ENCODE results near the gene ARSG.
"Not testable (repeated sequence)": the region's sequence is repeated elsewhere in the genome, so short reads cannot be mapped to it uniquely, and the experiment has no call there.

Gene ARSG

DNA sequence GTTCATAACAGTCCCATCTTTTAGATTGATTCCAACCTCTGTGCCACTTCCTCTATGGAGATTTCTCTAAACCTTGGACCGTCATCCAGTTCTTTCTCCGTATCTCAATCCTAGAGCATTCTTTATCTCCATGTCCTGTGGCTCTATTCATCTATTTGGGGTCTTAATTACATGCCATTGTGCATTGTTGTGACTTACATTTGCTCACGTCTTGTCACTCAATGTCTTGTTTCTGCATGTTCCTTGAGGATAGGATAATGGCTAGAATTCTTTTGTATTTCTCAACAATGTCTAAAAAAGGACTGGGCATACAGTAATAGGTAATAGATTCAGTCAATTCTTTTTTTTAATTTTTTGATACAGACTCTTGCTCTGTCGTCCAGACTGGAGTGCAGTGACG lies 50.2 kb downstream of the ARSG start:
- no peak for DNase-seq

DNA sequence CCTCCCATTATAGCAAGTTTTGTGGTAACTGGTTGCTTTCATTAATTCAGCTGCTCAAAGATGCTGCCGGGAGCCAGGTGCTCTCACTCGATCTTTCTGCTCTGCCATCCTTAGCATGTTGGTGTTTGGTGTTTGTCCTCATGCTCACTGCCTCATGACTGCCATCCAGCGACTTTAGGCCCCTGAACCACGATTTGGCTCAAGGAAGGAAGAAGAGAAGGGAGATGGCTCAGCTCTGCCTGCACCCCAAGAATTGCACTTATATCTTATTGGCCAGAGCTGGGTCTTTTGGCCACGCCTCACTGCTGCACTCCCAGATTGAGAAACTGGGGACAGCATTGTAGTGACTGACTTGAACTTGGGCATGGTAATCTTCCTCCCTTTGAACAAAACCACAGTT lies 52.7 kb downstream of the ARSG start:
- DNase-seq = no peak

DNA sequence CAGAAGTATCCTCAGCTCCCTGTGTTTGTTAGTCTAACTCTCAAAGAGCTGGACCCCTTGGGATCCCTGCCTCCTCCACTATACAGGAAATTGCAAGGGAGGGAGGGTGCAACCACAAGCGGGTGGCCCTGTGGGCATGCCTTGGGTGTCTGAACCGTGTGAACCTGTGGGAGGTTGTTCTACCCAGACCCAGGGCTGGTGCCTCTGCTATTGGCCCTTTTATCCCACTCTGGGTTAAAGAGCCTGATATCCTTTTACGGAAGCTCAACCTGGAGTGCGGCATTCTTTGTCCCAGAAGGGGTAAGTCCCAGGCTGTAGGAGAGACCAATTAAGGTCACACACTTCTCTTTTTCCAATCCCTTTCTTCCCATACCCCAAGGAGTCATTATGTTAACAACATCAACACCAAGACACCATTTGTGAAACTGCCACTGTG lies 53.4 kb downstream of the ARSG start:
- DNase-seq = no peak

DNA sequence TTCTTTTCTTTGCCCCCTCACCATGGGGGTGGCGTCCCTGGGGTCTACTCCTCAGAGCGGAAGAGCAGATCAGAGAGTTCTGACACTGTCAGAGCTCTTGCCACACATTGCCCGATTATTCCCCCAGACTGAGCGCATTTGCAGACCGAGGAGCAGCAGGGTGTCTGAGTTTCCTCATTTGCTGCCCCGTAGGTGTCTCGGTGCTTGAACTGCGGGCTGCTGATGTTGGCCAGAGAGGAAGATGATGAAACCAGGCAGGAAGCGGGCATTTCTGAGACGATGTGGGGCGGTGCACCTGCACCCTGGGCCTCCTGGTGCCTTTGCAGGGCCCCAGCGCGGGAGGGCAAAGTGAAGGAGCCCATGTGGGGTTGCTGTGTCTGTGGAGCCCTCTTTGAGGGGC lies 55.2 kb downstream of the ARSG start:
- no peak for DNase-seq

DNA sequence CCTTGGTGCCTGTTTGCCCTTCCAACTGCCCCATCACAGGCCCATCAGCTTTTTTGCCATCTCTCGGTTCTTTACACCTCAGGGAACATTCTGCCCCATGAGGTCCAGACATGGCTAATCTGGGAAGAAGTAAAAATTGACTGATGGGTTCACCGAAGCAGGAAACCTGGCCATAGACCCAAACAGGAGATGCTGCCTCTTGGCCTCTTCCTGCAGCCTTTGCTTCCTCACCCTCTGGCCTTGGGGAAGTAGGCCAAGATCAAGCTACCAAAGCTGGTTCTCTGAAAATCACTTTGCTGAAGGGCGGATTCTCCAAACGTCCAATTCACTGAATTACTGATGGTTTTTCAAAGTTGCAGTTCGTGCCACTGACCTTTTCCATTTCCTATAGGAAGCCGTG lies 56.1 kb downstream of the ARSG start:
- DNase-seq = no peak

DNA sequence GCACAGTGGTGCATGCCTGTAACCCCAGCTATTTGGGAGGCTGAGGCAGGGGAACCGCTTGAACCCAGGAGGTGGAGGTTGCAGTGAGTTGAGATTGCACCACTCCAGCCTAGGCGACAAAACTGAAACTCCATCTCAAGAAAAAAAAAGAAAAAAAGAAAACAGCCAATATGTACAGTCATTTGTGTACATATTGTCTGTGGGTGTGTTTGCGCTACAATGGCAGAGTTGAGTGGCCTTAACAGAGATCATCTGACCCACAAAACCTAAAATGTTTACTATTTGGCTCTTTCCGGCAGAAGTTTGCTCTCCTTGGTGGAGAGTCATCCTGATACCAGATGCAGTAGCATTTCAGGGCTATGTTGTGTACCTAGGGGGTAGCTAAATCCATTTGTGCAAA lies 57.9 kb downstream of the ARSG start:
- DNase-seq = no peak

DNA sequence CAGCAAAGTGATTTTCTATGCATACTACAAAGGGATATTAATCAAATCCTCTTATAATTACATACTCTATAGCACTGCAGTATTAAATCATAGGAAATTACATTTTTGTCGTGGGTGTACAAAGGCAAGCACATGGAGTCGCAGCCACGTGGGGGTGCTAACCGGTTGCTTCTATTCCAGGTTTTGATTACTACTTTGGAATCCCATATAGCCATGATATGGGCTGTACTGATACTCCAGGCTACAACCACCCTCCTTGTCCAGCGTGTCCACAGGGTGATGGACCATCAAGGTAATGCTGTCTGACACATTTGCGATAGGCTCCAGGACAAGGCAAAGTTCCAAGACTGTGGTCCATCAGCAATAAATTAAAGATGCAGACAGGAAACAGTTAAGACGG lies 60.1 kb downstream of the ARSG start:
- DNase-seq = no peak

DNA sequence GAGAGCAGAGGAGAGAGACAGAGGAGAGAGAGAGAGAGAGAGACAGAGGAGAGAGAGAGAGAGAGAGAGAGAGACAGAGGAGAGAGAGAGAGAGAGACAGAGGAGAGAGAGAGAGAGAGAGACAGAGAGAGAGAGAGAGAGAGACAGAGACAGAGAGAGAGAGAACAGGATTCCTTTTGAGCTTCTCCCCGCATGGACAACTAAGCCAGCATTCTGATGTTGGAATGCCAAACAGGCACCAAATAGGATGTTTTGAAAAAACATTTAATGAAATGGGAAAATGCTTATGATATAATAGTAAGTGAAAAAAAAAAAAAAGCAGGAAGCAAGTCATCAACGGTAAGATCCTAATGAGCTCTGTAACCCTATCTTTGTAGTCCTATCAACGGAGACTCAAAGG lies 60.7 kb downstream of the ARSG start:
- no peak for DNase-seq

DNA sequence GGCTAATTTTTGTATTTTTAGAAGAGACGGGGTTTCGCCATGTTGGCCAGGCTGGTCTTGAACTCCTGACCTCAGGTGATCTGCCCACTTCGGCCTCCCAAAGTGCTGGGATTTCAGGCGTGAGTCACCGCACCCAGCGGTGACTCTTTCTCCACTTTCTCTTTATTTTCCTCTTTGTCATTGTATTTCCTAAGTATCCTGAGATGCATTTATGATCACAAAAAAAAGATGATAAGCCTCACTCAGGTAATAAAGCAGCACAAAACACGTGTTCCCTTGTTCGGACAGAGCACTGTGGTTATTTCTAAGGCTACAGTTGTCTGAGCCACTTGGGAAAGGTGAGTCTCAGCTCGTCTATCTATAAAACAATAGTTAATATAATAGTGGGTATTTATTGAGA lies 61.4 kb downstream of the ARSG start:
- DNase-seq = not testable (repeated sequence)

DNA sequence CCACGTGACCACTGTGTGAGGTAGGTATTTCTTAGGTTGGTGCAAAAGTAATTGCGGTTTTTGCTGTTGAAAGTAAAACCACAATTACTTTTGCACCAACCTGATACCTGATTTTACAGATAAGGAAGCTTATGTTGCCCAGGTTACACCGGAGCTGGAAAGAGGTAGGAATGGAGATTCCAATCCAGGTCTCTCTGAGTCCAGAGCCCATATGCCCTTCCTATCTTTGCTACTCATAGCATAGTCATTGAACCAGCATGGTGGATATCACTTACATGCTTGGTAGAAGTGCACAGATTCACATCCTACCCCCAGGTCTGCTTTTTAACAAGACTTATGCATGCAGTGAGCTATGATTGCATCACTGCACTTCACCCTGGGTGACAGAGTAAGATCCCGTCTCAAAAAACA lies 61.8 kb downstream of the ARSG start:
- DNase-seq = no peak

DNA sequence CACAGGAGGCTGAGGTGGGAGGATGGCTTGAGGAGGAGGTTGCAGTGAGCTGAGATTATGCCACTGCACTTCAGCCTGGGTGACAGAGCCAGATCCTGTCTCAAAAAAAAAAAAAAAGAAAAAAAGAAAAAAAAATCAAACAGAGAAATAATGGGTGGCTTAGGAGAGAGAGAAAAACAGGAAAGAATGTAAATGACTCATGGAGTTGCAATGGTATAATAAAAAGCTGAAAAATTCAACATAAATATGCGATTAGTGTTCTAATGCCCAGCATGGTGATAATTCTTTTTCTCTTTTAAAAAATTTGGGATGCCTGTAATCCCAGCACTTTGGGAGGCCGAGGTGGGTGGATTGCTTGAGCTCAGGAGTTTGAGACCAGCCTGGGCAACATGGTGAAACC lies 63.0 kb downstream of the ARSG start:
- not testable (repeated sequence) for DNase-seq

DNA sequence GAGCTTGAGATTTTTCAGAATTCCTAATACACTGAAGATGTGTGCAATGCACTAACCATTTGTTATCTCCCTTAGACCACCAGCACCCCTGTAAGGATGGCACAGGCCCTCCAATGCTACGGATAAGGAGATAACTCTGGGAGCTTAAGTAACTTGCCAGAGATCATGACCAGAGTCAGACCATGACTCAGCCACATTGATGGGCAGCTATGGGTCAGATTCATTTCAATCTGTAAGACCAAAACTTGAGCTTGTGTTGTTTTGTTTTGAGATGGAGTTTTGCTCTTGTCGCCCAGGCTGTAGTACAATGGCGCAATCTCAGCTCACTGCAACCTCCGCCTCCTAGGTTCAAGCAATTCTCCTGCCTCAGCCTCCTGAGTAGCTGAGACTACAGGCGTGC lies 63.8 kb downstream of the ARSG start:
- not testable (repeated sequence) for DNase-seq

DNA sequence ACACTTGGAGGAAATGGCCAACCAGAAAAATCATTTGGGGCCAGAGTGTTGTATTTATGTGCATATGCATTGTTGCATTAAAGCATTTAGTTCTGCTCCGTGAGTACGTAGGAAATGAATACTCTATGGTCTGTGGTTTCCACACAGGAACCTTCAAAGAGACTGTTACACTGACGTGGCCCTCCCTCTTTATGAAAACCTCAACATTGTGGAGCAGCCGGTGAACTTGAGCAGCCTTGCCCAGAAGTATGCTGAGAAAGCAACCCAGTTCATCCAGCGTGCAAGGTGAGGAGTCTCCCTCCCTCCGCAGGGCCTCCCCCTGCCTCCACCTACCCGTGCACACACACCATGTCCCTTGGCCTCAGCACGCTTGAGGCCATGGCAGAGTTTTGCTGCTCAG lies 65.2 kb downstream of the ARSG start:
- DNase-seq = no peak

DNA sequence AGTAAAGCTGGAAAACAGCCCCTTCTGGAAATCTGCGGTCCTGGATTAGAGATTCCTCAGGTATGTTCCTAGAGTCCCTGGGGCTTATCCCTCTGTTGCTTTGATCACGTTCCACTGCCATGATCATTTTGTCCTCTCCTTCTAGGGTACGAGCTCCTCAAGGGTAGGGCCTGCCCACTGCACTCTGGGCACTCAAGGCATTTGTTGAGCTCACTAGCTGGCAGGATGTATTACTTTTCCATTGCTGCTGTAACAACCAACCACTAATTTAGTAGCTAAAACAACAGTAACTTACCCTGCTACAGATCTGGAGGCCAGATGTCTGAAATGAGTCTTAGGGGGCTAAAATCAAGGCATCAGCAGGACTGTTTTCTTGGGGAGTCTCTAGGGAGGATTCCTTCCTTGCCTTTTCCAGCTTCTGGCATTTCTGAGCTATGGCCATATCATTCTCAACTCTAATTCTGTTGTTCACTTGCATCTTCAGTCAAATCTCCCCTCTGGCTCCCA lies 65.7 kb downstream of the ARSG start:
- no peak for DNase-seq

DNA sequence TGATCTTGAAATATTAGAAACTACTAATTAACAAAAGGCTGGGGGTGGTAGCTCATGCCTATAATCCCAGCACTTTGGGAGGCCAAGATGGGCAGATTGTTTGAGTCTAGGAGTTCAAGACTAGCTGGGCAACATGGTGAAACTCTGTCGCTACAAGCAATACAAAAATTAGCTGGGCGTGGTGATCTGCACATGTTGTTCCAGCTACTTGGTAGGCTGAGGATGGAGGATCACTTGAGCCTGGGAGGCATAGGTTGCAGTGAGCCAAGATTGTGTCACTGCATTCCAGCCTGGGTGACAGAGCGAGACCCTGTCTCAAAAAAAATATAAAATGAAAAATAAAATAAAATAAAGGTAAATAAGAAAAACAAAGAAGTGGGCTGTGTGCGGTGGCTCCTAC lies 66.6 kb downstream of the ARSG start:
- no peak for DNase-seq

DNA sequence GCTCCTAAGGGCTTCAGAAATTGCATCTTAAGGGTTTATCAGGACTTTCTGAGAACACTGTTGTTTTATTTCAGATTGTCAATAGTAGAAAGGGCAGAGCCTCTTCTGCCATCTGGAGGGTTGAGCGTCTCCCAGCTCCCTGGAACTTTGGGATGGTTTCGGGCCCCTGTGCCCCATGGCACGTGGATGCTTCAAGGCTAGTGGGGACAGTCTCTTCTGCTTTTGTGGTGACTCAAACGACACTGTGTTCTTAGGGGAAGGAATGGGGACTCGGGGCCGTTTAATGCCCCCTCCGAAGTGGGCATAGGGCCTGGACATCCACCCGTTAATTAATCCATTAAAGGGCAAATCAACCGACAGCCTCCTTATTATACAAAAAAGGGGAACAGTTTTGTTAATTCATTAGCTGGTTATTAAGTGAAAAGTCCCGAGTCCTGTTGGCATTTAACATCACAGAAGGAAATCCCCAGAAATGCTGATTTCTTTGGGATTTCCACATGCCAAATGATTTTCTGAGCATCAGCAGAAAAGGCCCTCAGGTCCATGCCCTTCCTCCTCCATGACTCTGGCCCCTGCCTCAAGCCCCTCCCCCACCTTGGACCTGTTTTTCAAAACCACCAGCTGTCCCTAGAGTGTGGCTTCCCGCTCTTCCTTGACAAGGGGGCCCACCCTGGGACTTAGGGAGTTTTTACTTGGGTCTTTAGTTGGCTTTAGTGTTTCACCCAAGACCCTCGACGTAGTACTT lies 68.7 kb downstream of the ARSG start:
- no peak for DNase-seq

DNA sequence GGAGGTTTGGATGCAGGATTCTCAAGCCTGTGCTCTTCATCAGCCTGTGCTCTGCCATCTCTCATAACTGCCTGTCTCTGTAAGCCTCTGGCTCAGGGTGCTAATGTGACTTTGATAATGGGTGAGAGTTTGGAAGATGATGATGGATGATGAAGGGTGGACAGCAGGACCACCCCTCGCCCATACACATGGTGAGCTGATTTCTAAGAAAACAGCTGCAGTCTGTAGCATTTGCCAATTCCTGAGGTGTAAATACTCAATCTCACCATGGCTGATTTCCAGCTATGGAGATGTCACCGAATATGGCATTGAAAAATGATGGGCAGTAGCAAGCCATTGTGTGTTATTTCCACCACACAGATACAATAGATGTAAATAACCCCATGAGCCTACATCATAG lies 74.2 kb downstream of the ARSG start:
- DNase-seq = no peak

DNA sequence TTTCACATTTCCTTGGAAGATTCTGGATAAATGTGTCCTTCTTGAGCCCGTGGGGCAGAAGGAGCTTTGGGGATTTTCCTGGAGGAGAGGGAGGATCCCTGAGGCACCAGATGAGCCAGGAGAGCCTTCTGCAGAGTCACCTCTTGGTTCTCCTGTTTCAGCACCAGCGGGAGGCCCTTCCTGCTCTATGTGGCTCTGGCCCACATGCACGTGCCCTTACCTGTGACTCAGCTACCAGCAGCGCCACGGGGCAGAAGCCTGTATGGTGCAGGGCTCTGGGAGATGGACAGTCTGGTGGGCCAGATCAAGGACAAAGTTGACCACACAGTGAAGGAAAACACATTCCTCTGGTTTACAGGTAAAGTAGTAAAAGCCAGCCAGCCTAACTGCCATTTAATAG lies 77.1 kb downstream of the ARSG start:
- DNase-seq = no peak

DNA sequence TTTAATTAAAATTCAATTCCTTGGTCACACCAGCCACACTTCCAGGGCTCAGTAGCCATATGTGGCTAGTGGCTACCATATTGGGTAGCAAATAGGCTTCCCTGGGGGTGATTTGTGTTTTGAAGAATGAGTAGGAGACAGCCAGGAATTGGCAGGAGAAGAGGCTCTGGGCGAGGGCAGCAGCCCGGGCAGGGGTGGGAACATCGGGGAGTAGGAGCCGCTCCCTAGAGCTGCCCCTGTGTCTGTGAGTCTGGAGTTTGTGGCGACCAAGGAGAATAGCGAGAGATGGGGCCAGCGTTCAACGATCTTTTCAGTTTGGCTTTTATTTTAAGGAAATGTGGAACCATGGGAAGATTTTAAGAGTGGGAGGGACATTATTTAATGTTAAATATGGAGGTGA lies 84.3 kb downstream of the ARSG start:
- DNase-seq = no peak

DNA sequence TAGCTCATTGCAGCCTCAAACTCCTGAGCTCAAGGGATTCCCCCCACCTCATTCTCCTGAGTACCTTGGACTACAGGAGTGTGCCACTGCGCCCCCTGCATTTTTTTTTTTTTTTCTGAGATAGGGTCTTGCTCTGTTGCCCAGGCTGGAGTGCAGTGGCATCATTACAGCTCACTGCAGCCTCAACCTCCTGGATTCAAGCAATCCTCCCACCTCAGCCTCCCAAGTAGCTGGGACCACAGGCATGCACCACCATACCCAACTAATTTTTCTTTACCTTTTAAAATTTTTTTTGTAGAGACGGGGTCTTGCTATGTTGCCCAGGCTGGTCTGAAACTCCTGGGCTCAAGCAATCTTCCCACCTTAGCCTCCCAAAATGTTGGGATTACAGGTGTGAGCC lies 84.9 kb downstream of the ARSG start:
- DNase-seq = not testable (repeated sequence)

DNA sequence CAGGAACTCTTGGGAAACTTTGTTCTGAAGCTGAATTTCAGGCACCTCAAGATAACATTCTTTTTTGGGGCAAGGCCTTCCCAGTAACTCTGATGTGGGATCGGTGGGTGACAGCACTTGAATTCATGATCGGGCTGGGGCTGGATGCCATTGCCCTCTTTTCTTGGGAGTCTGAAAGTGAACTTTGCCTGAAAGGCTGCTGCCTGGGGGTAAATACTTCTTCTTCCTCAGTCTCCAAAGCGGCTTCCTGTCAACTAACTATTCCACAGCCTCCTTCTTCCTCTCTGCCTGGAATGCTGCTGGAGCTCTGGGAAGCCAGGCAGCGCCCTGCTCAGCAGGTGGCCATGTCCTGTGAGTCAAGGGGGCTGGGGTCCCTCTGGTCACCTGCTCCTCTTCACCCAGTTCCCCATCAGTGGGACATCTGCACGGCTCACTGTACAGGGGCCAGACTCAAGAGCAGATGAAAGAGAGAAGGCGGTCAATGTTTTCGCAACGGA lies 86.5 kb downstream of the ARSG start:
- no peak for DNase-seq

DNA sequence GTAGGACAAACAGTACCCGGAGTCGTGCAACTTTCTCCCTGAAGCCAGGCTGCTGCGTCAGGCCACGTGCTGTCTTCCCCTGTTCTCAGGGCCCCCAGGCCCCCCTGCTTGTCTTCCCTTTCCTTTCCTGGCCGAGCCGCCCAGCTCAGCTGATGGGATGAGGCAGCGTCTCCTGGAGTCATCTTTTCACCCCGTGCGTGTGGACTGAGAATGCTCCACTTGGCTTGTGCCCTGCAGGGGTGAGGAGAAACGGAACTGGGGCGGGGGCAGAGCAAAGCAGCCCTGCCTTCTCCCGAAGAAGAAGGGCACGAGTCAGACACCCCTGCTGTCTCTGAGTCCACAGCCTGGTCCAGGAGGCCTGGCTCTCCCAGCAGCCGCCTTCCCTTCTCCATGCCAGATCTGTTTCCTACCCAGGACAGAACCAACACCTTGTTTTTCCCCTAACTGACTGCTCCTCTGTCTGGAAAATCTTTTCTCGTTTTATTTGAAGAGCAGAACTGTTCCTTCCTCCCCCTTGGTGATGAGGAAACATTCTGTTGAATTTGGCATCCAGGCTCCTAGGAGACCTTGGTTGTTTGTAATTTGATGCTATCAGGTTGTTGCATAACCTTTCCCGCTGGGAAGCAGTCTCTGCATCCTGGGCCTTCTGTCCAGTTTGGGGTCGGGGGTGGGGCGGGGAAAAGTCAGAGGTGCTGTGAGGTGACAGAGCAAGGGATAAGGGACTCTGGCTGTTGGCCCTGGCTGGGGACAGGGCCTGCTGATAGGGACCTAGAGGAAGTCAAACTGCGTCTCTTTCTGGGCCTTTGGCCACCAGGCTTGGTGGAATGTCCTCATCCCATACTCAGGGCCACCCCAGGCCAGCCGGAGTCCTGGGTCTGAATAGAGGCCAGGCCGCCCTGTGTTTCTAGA lies 87.2 kb downstream of the ARSG start:
- DNase-seq = no peak

DNA sequence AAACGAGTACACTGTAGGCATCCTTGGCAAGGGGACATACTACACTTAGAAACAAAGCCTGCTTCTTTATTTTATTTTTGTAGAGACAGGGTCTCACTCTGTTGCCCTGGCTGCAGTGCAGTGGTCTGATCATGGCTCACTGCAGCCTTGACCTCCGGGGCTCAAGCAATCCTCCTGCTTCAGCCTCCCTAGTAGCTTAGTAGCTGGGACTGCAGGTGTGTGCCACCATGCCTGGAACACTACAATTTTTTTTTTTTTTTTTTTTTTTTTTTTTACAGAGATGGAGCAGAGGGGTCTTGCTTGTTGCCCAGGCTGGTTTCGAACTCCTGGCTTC lies 87.8 kb downstream of the ARSG start:
- no peak for DNase-seq

Data from NCI-H774 (cell line).